HCT116 (cell line): ENCODE results near the gene MMS19. TPM values are rescaled to one million over a fixed set of nuclear protein-coding genes. Genes with fewer than 3 reads are reported as not detected.
A peak's percentile ranks its signal among the peaks of the same experiment; 100 is the strongest.

Experiments used
- ATAC-seq: fragments of 200-7000 bp; cut with Tn5 transposase; 2 replicates; pipeline ENCODE4 v1.9.1; 2020; ENCODE audit warnings: mild to moderate bottlenecking, moderate library complexity
- BruUV-seq: library from RNA; stranded (reverse); fragments of 400-500 nt; replicated peaks from 2 replicates; lab custom pipeline; 2021; lab: Mats Ljungman, UMichigan
- CTCF ChIA-PET: fragments of 300-600 bp; sonication (Branson Sonifier 250); formaldehyde crosslinking; loops from one replicate; lab custom pipeline; 2021; ENCODE audit warnings: antibody characterized with exemption; lab: Charles Lee
- POLR2A ChIA-PET: fragments of 300-600, 350-600 bp; sonication (Branson Sonifier 250); formaldehyde crosslinking; loops from one replicate; lab custom pipeline; 2021; ENCODE audit warnings: antibody characterized with exemption; lab: Charles Lee
- RAD21 ChIA-PET, 2 experiments: fragments of 300-600 bp; sonication (Branson Sonifier 250); formaldehyde crosslinking; loops; one replicate each; lab custom pipeline; 2023; ENCODE audit warnings: low total read pairs in 2 of 2; ENCODE audit not compliant: uncharacterized antibody in 2 of 2, unreplicated experiment in 2 of 2, low non-redundant PET in 1 of 2; lab: Charles Lee
- DNase-seq: peaks from one replicate; pipeline ENCODE4 v3.0.0-alpha.2; 2010; ENCODE audit warnings: low read depth, low spot score
- H2AFZ ChIP-seq: fragments of 200-600 bp; shearing (Covaris generic), sonication (generic); 2 replicates; pipeline ENCODE4 v1.6.1; 2017; ENCODE audit warnings: low read depth, mixed run types, mixed read lengths, antibody characterized with exemption, low read length; ENCODE audit not compliant: poor library complexity, severe bottlenecking
- H3K27ac ChIP-seq: 2 replicates; pipeline ENCODE4 v1.5.1; 2012; ENCODE audit warnings: low read depth, low read length
- H3K27me3 ChIP-seq: fragments of 200-600 bp; sonication (generic); 2 replicates; pipeline ENCODE4 v1.6.1; 2016; ENCODE audit warnings: mixed run types, low read length, mixed read lengths; ENCODE audit not compliant: insufficient read depth
- H3K36me3 ChIP-seq, 2 experiments: fragments of 200-500 bp in 1 of 2; fragments of 200-600 bp in 1 of 2; sonication (Bioruptor generic) in 1 of 2; sonication (generic) in 1 of 2; 2 replicates each; pipeline versions ENCODE4 v1.5.1 to v1.6.1; 2014 to 2016; ENCODE audit warnings: low read length in 2 of 2, inconsistent platforms in 1 of 2, mixed read lengths in 1 of 2, mixed run types in 1 of 2; ENCODE audit not compliant: insufficient read depth in 2 of 2, control insufficient read depth in 1 of 2
- H3K4me1 ChIP-seq, 2 experiments: fragments of 200-600 bp in 1 of 2; sonication (generic) in 1 of 2; 2 replicates each; pipeline versions ENCODE4 v1.5.1 to v1.6.1; 2012 to 2017; ENCODE audit warnings: low read length in 2 of 2, inconsistent platforms in 1 of 2, mild to moderate bottlenecking in 1 of 2, mixed read lengths in 1 of 2, mixed run types in 1 of 2, moderate library complexity in 1 of 2; ENCODE audit not compliant: insufficient read depth in 2 of 2, control insufficient read depth in 1 of 2
- H3K4me2 ChIP-seq: fragments of 200-600 bp; sonication (generic); 2 replicates; pipeline ENCODE4 v1.6.1; 2017; ENCODE audit warnings: mixed run types, low read length, mixed read lengths
- H3K4me3 ChIP-seq, 2 experiments: fragments of 200-600 bp in 1 of 2; sonication (generic) in 1 of 2; replicated peaks in 1 of 2; 2 replicates each; pipeline ENCODE4 v1.5.1; 2011 to 2016; ENCODE audit warnings: low read length in 2 of 2, control low read depth in 1 of 2, low read depth in 1 of 2, mild to moderate bottlenecking in 1 of 2, mixed read lengths in 1 of 2, mixed run types in 1 of 2
- H3K79me2 ChIP-seq: fragments of 200-600 bp; sonication (generic); 2 replicates; pipeline ENCODE4 v1.6.1; 2017; ENCODE audit warnings: mild to moderate bottlenecking, mixed run types, low read length, moderate library complexity, mixed read lengths; ENCODE audit not compliant: insufficient read depth
- H3K9ac ChIP-seq: fragments of 200-600 bp; sonication (generic); 2 replicates; pipeline ENCODE4 v1.6.1; 2016; ENCODE audit warnings: low read length, mixed read lengths
- H3K9me2 ChIP-seq: fragments of 200-600 bp; sonication (generic), shearing (Covaris generic); 2 replicates; pipeline ENCODE4 v1.6.1; 2017; ENCODE audit warnings: mixed run types, mild to moderate bottlenecking, moderate library complexity; ENCODE audit not compliant: insufficient read depth
- H3K9me3 ChIP-seq, 2 experiments: fragments of 200-500 bp in 1 of 2; fragments of 200-600 bp in 1 of 2; sonication (Bioruptor generic) in 1 of 2; sonication (generic) in 1 of 2; 2 replicates each; pipeline ENCODE4 v1.6.1; 2014 to 2017; ENCODE audit warnings: low read length in 2 of 2, mixed read lengths in 2 of 2, inconsistent platforms in 1 of 2, low read depth in 1 of 2, mild to moderate bottlenecking in 1 of 2, mixed run types in 1 of 2, moderate library complexity in 1 of 2; ENCODE audit not compliant: control insufficient read depth in 1 of 2, insufficient read depth in 1 of 2
- H4K20me1 ChIP-seq: fragments of 200-600 bp; sonication (generic), shearing (Covaris generic); 2 replicates; pipeline ENCODE4 v1.6.1; 2017; ENCODE audit warnings: mixed run types, mild to moderate bottlenecking, moderate library complexity; ENCODE audit not compliant: insufficient read depth
- intact Hi-C: fragments of 100-400 bp; cut with micrococcal nuclease; formaldehyde crosslinking; loops from 2 replicates; pipeline ENCODE4 v1.10.0; 2022
- total RNA-seq: library from RNA; stranded (reverse); gene quantifications from one replicate; pipeline ENCODE4 v1.2.1, GENCODE V29; 2021; ENCODE audit not compliant: unreplicated experiment
- TF ChIP-seq, protein P1 (sequence below): IDR thresholded peaks from 2 replicates; pipeline ENCODE4 v1.6.1; 2012; ENCODE audit warnings: low read depth
- TF ChIP-seq, protein P2 (sequence below), 3 experiments: fragments of 200-600 bp in 1 of 3; sonication (generic) in 1 of 3; IDR thresholded peaks in 2 of 3; conservative IDR thresholded peaks in 1 of 3; 2 replicates each; pipeline ENCODE4 v1.5.1; 2012 to 2017; ENCODE audit warnings: low read depth in 2 of 3, low read length in 2 of 3, antibody characterized with exemption in 1 of 3, borderline replicate concordance in 1 of 3, control low read depth in 1 of 3, mild to moderate bottlenecking in 1 of 3, mixed read lengths in 1 of 3, mixed run types in 1 of 3, moderate library complexity in 1 of 3; ENCODE audit not compliant: insufficient read depth in 1 of 3
- TF ChIP-seq, protein P3 (sequence below): IDR thresholded peaks from 2 replicates; pipeline ENCODE4 v1.6.1; 2011; ENCODE audit warnings: mild to moderate bottlenecking, low read length, moderate library complexity; ENCODE audit not compliant: insufficient replicate concordance; ENCODE audit errors: extremely low read depth

MMS19 gene
- total RNA-seq, 1 experiment from 2014 or later = 101 TPM

DNA sequence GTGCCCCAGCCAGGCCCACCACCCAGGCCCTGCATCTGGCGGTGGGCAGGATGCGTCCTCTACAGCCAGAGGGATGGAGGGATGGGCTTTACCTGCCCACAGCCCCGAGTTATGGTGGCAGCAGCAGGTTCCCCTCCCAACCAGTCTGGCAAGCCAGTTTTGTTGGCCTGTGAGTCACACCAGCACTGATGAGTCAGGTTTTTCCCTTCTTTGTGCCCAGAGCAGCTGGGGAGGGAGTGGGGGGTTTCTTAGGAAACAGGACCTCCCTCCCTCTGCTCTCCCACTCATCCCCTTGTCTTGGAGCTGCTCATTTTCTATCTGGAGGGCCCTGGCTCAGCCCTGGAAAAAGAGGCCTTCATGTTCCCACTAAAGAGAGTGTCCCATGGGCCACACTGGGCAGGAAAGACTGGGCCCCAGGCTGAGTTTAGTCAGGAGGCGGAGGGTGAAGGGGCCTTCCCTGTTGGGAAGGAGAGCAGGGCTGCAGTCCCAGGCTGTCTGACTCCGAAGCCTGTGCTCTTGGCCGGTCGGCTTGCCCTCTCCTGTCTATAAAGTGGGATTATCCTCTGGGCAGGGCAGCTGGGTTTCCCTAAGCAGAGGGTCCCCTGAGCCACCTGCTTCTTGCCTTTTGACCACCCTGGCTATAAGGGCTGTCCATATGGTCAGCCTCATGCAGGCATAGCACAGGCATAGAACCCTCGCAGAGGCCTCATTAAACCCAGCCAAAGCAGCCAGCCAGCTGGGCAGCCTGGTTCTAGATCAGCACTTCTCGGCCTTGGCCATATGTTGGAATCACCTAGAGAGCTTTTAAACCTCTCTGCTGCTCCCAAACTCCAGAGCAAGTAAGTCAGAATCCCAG is 44.2 kb upstream of the MMS19 start (continued):
- TF ChIP-seq, protein P1, sequence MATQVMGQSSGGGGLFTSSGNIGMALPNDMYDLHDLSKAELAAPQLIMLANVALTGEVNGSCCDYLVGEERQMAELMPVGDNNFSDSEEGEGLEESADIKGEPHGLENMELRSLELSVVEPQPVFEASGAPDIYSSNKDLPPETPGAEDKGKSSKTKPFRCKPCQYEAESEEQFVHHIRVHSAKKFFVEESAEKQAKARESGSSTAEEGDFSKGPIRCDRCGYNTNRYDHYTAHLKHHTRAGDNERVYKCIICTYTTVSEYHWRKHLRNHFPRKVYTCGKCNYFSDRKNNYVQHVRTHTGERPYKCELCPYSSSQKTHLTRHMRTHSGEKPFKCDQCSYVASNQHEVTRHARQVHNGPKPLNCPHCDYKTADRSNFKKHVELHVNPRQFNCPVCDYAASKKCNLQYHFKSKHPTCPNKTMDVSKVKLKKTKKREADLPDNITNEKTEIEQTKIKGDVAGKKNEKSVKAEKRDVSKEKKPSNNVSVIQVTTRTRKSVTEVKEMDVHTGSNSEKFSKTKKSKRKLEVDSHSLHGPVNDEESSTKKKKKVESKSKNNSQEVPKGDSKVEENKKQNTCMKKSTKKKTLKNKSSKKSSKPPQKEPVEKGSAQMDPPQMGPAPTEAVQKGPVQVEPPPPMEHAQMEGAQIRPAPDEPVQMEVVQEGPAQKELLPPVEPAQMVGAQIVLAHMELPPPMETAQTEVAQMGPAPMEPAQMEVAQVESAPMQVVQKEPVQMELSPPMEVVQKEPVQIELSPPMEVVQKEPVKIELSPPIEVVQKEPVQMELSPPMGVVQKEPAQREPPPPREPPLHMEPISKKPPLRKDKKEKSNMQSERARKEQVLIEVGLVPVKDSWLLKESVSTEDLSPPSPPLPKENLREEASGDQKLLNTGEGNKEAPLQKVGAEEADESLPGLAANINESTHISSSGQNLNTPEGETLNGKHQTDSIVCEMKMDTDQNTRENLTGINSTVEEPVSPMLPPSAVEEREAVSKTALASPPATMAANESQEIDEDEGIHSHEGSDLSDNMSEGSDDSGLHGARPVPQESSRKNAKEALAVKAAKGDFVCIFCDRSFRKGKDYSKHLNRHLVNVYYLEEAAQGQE = no peak
- TF ChIP-seq, all 23 proteins: peak for 10

DNA sequence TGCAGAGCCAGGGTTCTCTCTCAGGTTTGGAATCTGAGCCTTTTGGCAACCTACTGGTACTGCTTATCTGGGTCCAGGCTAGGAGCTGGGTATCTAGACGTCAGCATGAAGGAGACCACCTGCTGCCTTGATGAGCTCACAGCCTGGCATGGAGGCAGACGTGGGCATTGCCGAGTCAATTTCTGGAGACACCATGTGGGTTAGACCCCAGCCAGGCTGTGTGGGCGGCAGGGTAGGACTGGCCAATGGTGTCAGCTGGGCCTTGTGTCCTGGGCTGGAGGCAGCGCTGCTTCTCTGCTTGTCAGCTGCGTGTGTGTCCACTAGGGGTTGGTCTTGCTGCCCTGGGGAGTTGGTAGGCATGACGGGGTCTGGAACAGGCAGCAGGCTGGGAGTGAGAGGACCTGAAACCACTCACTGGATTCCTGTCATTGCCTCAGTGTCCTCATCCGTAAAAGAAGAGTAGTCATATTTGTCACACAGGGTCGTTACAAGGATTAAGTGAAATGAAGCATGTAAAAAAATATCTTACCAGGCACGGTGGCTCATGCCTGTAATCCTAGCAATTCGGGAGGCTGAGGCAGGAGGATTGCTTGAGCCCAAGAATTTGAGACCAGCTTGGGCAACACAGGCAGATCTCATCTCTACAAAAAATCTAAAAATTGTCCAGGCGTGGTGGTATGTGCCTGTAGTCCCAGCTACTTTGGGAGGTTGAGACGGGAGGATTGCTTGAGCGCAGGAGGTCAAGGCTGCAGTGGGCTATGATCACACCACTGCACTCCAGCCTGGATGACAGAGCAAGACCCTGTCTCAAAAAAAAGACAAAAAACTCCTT is 42.7 kb upstream of the MMS19 start:
- Histone ChIP-seq H3K9me3 (no peaks in the 10 kb centered on the region), H3K4me3 (peak overlapping the region; percentile 19 to 57; a peak in 1 of 4 replicates), H3K79me2 (peaks cover 6% of the 10 kb centered on the region; the same call in 1 of the 2 replicates), H3K4me1 (peaks cover 53 to 63% of the 10 kb centered on the region in 2 experiments), H4K20me1 (no peaks in the 10 kb centered on the region)
- BruUV-seq = no TSS peak
- no peak for DNase-seq
- TF ChIP-seq, protein P2, sequence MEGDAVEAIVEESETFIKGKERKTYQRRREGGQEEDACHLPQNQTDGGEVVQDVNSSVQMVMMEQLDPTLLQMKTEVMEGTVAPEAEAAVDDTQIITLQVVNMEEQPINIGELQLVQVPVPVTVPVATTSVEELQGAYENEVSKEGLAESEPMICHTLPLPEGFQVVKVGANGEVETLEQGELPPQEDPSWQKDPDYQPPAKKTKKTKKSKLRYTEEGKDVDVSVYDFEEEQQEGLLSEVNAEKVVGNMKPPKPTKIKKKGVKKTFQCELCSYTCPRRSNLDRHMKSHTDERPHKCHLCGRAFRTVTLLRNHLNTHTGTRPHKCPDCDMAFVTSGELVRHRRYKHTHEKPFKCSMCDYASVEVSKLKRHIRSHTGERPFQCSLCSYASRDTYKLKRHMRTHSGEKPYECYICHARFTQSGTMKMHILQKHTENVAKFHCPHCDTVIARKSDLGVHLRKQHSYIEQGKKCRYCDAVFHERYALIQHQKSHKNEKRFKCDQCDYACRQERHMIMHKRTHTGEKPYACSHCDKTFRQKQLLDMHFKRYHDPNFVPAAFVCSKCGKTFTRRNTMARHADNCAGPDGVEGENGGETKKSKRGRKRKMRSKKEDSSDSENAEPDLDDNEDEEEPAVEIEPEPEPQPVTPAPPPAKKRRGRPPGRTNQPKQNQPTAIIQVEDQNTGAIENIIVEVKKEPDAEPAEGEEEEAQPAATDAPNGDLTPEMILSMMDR (IDR thresholded peaks at IDR 0.05 in 2 of 3, conservative IDR thresholded peaks at IDR 0.05 in 1 of 3; ENCODE audit: borderline replicate concordance in 1 of 3, insufficient read depth in 1 of 3, low read depth in 2 of 3, low read length in 2 of 3) = peak in 2 of 3 experiments; percentile 14 to 50; a peak in 2 of 6 replicates
- TF ChIP-seq, protein P3, sequence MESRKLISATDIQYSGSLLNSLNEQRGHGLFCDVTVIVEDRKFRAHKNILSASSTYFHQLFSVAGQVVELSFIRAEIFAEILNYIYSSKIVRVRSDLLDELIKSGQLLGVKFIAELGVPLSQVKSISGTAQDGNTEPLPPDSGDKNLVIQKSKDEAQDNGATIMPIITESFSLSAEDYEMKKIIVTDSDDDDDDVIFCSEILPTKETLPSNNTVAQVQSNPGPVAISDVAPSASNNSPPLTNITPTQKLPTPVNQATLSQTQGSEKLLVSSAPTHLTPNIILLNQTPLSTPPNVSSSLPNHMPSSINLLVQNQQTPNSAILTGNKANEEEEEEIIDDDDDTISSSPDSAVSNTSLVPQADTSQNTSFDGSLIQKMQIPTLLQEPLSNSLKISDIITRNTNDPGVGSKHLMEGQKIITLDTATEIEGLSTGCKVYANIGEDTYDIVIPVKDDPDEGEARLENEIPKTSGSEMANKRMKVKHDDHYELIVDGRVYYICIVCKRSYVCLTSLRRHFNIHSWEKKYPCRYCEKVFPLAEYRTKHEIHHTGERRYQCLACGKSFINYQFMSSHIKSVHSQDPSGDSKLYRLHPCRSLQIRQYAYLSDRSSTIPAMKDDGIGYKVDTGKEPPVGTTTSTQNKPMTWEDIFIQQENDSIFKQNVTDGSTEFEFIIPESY = no peak
- TF ChIP-seq, all 23 proteins: peak for 1
- 0 out of 2 replicates have a peak overlapping the region, but pooled peaks have one; percentile 72 for H3K9ac ChIP-seq
- peak overlapping the region; percentile 99 for H3K4me2 ChIP-seq
- RAD21 ChIA-PET = interaction anchor here in 1 of 2 experiments (0.7 kb wide), 1 partner anchor 31 kb away, joined by 4 read pairs; no protein-coding TSS in a partner anchor
- intact Hi-C loops = no loop called here
- H3K27me3 ChIP-seq = no peaks in the 10 kb centered on the region
- H3K36me3 ChIP-seq = no peaks in the 10 kb centered on the region
- POLR2A ChIA-PET = interaction anchor here (1.3 kb wide), 1 partner anchor 31 kb away, joined by 3 read pairs; no protein-coding TSS in a partner anchor
- no peak for ATAC-seq
- CTCF ChIA-PET = interaction anchor here (1.6 to 4.5 kb wide), 3 partner anchors 12 to 31 kb away, joined by 6 to 20 read pairs (median 12); partner anchors contain the start of gene ANKRD2
- H2AFZ ChIP-seq = no peak overlapping the region
- H3K27ac ChIP-seq = peak overlapping the region; percentile 98
- H3K9me2 ChIP-seq = no peaks in the 10 kb centered on the region
